CD4-positive, alpha-beta T cell (primary cell): ENCODE data around the gene COMTD1. TPM values are rescaled to one million over a fixed set of nuclear protein-coding genes. Genes with fewer than 3 reads are reported as not detected.

Experiments
- ATAC-seq: fragments of 200-7000 bp; cut with Tn5 transposase; one replicate; pipeline ENCODE4 v1.10.0; 2022; ENCODE audit warnings: mild to moderate bottlenecking; ENCODE audit not compliant: poor library complexity
- CTCF ChIA-PET: fragments of 350-600 bp; sonication (Branson Sonifier 250); formaldehyde crosslinking; loops from one replicate; lab custom pipeline; 2021; ENCODE audit warnings: antibody characterized with exemption, inconsistent platforms; lab: Charles Lee
- POLR2A ChIA-PET: fragments of 350-600 bp; sonication (Branson Sonifier 250); formaldehyde crosslinking; loops from one replicate; lab custom pipeline; 2021; ENCODE audit warnings: antibody characterized with exemption, inconsistent platforms; lab: Charles Lee
- DNase-seq, 14 experiments: peaks; one replicate each; pipeline ENCODE4 v3.0.0-alpha.2; 2013 to 2020; ENCODE audit warnings: mixed read lengths in 2 of 14
- H3K27ac ChIP-seq, 2 donors: one replicate each; pipeline versions ENCODE4 v1.5.1 to v1.7.0; 2013; ENCODE audit warnings: low read length in 2 of 2, low read depth in 1 of 2, mild to moderate bottlenecking in 1 of 2
- H3K27me3 ChIP-seq, 2 experiments: 1 replicate in 1 of 2; 2 replicates in 1 of 2; pipeline versions ENCODE4 v1.6.1 to v1.7.0; 2013; ENCODE audit warnings: low read length in 2 of 2, control low read depth in 1 of 2, mild to moderate bottlenecking in 1 of 2, moderate library complexity in 1 of 2; ENCODE audit not compliant: insufficient read depth in 2 of 2, control insufficient read depth in 1 of 2
- H3K36me3 ChIP-seq: one replicate; pipeline ENCODE4 v1.6.1; 2013; ENCODE audit warnings: low read length, control low read depth; ENCODE audit not compliant: insufficient read depth
- H3K4me1 ChIP-seq: one replicate; pipeline ENCODE4 v1.6.1; 2013; ENCODE audit warnings: low read length, control low read depth; ENCODE audit not compliant: insufficient read depth
- H3K4me3 ChIP-seq: one replicate; pipeline ENCODE4 v1.5.1; 2013; ENCODE audit warnings: mild to moderate bottlenecking, low read length, moderate library complexity
- H3K9me3 ChIP-seq, 2 experiments: 1 replicate in 1 of 2; 2 replicates in 1 of 2; pipeline versions ENCODE4 v1.6.1 to v1.7.0; 2013; ENCODE audit warnings: low read length in 2 of 2, mild to moderate bottlenecking in 2 of 2, control low read depth in 1 of 2, moderate library complexity in 1 of 2; ENCODE audit not compliant: control insufficient read depth in 1 of 2, insufficient read depth in 1 of 2
- H3K27ac Mint-ChIP-seq: one replicate; pipeline ENCODE4 v1.8.0; 2020; ENCODE audit warnings: mixed read lengths
- H3K27me3 Mint-ChIP-seq: one replicate; pipeline ENCODE4 v1.8.0; 2021; ENCODE audit warnings: mixed read lengths
- H3K36me3 Mint-ChIP-seq: one replicate; pipeline ENCODE4 v1.8.0; 2021; ENCODE audit warnings: low read depth, mixed read lengths
- H3K4me1 Mint-ChIP-seq: one replicate; pipeline ENCODE4 v1.8.0; 2021; ENCODE audit warnings: low read depth, mixed read lengths
- H3K4me3 Mint-ChIP-seq: one replicate; pipeline ENCODE4 v1.8.0; 2020; ENCODE audit warnings: mild to moderate bottlenecking, mixed read lengths
- H3K9me3 Mint-ChIP-seq: one replicate; pipeline ENCODE4 v1.8.0; 2020; ENCODE audit warnings: mixed read lengths
- CTCF ChIP-seq: fragments of 200-600 bp; IDR thresholded peaks from one replicate; pipeline ENCODE4 v1.8.0; 2022; ENCODE audit warnings: antibody characterized with exemption, mild to moderate bottlenecking
- intact Hi-C, 2 experiments: fragments of 100-400 bp; cut with DNase I in 1 of 2; cut with micrococcal nuclease in 1 of 2; formaldehyde crosslinking; loops; one replicate each; pipeline versions ENCODE4 v1.15.1 to v1.9.0; 2023 to 2025; cut with DNase I, micrococcal nuclease
- polyA plus RNA-seq, 2 donors: library from polyadenylated mRNA; unstranded; fragments of 120-200 nt; gene quantifications; one replicate each; pipeline ENCODE4 v1.2.1, GENCODE V29; 2013
- total RNA-seq, 174 experiments: library from RNA in 2 of 174; stranded (reverse) in 2 of 174; gene quantifications; one replicate each; pipeline ENCODE4 v1.2.3 and lab custom pipeline; 2021 to 2026

Gene COMTD1
- total RNA-seq (10 to 100 TPM in 1 of 2 experiments, 1 to 10 TPM in 1; 9.5 to 10.5 TPM), total RNA-seq (lab: John Stamatoyannopoulos, UW) (2.5 to 42.1 (median 8.6) reads per million in 172 experiments)
- polyA plus RNA-seq (2013, experiment 1 of 2), result 15.3 TPM
- 17.5 TPM for polyA plus RNA-seq (2013, experiment 2 of 2)

GRCh38 chr10:75235375-75236177 is at the start of gene COMTD1:
TSS of gene COMTD1 (minus strand) at chr10:75235957. CDS start at chr10:75235928, 29 bp downstream.
- no peaks in the 10 kb centered on the region for H3K27me3 Mint-ChIP-seq
- Histone ChIP-seq H3K4me3 (peak within 1 kb of the TSS; percentile 80), H3K36me3 (peaks cover 16% of the 10 kb centered on the region), H3K4me1 (peaks cover 28% of the 10 kb centered on the region), H3K27me3 (no peaks in the 10 kb centered on the region), H3K27ac (peak within 1 kb of the TSS; percentile 47 to 66), H3K9me3 (no peaks in the 10 kb centered on the region)
- peaks cover 29% of the 10 kb centered on the region for H3K4me1 Mint-ChIP-seq
- peak within 1 kb of the TSS; percentile 90 for H3K27ac Mint-ChIP-seq
- ChIA-PET POLR2A (interaction anchor here (0.6 to 9.2 kb wide), 7 partner anchors 11 to 1067 kb away, joined by 3 to 208 read pairs (median 6); partner anchors contain the start of genes KAT6B and VDAC2), CTCF (interaction anchor here (0.6 to 5.0 kb wide), 30 partner anchors 9 to 1085 kb away, joined by 3 to 105 read pairs (median 5); partner anchors contain the start of genes ADK, AP3M1, SAMD8 and VDAC2)
- intact Hi-C loops, result loop anchor here (1.0 to 10.0 kb wide), 8 partner anchors 47 to 1361 kb away; partner anchors contain the start of gene CAMK2G (in 1 of the 2)
- peak within 1 kb of the TSS; percentile 88 for H3K4me3 Mint-ChIP-seq
- H3K36me3 Mint-ChIP-seq, result peaks cover 30% of the 10 kb centered on the region
- H3K9me3 Mint-ChIP-seq, result no peaks in the 10 kb centered on the region
- peak; percentile 64 for ATAC-seq
- peak; percentile 87 to 96 (median 92) for DNase-seq
- TF ChIP-seq CTCF, result peak; percentile 100

DNA sequence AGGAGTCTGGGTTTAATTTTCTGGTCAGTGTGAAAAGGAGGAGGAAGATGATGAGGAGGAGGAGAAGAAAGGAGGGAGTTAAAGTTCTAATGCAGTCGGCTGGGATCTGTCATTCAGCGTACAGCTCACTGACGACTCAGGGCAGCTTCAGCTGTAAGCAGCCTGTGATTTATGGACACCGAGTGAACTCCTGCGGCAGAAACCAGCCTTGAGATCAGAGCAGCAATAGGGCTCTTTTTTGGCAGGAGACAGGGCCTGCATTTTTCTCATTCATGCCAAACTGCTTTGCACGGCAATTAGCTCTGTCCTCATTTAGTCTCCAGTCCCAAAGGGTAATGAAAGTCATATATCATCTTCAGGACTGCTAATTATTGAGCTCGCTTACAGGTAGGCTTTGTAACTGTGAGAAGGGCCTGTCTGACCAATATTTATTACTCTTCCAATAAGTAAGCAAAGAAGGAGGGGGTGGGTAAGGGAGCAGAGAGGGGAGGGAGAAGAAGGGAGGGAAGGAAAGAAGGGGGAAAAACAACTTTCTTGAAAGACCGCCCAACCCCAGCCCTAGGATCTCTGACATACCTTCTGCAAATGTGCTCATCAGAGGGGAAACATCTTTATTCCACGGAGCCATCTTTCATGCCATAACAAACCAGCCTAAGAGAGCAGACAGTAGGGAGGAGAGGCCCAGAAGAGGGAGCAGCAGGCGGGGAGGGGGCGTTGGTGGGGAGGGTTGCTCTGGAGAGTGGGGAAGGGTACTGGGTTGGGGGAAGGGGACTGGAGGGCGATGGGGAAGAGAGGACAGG is 48.1 kb upstream of the COMTD1 start:
- H3K27ac Mint-ChIP-seq, result no peak overlapping the region
- intact Hi-C loops, result no loop called here
- DNase-seq, result no peak
- no peaks in the 10 kb centered on the region for H3K36me3 ChIP-seq
- H3K4me3 ChIP-seq, result no peak overlapping the region
- H3K4me1 Mint-ChIP-seq, result no peaks in the 10 kb centered on the region
- no peak for ATAC-seq
- H3K9me3 Mint-ChIP-seq, result no peaks in the 10 kb centered on the region
- no peak overlapping the region for H3K4me3 Mint-ChIP-seq
- no peaks in the 10 kb centered on the region for H3K9me3 ChIP-seq
- H3K36me3 Mint-ChIP-seq, result no peaks in the 10 kb centered on the region
- ChIA-PET POLR2A (no interaction called here), CTCF (no interaction called here)
- no peaks in the 10 kb centered on the region for H3K4me1 ChIP-seq
- peaks cover 0 to 15% of the 10 kb centered on the region in 2 experiments for H3K27me3 ChIP-seq
- H3K27me3 Mint-ChIP-seq, result peaks cover 82% of the 10 kb centered on the region
- no peak overlapping the region for H3K27ac ChIP-seq
- no peak for TF ChIP-seq CTCF

DNA sequence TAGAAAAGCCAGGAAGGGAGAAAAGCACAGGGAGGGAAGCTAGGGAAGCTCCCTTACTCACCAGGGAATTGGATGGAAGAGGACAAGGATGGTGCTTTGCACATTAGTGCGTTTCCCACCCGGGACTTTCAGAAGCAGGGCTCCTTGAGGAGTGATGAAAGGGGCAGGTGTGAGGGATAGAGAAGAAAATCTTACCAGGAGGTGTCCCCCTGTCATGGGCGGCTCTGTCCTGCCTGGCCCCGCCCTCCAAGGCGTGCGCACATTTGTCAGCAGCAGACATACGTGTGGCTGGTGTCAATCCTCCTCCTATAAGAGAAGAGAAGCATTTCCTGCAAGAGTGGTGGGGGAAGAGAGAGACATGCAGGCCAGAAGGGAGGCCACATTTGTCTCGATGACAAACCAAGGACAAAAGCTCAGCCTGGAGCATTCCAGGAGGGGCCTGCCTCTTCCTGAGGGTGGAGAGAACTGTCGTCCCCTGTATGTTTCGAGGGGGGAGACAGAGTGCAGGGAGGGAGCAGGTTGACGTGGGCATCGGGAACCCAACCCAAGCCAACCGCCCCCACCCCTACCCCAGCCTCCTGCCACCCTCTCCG is 47.4 kb upstream of the COMTD1 start:
- Histone ChIP-seq H3K36me3 (no peaks in the 10 kb centered on the region), H3K27me3 (peaks cover 0 to 15% of the 10 kb centered on the region in 2 experiments), H3K4me1 (no peaks in the 10 kb centered on the region), H3K9me3 (no peaks in the 10 kb centered on the region), H3K27ac (no peak overlapping the region), H3K4me3 (no peak overlapping the region)
- no peaks in the 10 kb centered on the region for H3K36me3 Mint-ChIP-seq
- ATAC-seq (no peak), DNase-seq (no peak)
- no peaks in the 10 kb centered on the region for H3K9me3 Mint-ChIP-seq
- no peak overlapping the region for H3K27ac Mint-ChIP-seq
- intact Hi-C loops, result no loop called here
- POLR2A ChIA-PET, result no interaction called here
- CTCF ChIA-PET, result no interaction called here
- peaks cover 75% of the 10 kb centered on the region for H3K27me3 Mint-ChIP-seq
- TF ChIP-seq CTCF, result no peak
- no peaks in the 10 kb centered on the region for H3K4me1 Mint-ChIP-seq
- H3K4me3 Mint-ChIP-seq, result no peak overlapping the region
